GM18861 (cell line): ENCODE data around the gene GPS2.

Experiments used
- ATAC-seq: cut with Tn5 transposase; IDR thresholded peaks from one replicate; pipeline ENCODE4 v1.9.1; 2021; ENCODE audit not compliant: unreplicated experiment

The GPS2 gene, protein sequence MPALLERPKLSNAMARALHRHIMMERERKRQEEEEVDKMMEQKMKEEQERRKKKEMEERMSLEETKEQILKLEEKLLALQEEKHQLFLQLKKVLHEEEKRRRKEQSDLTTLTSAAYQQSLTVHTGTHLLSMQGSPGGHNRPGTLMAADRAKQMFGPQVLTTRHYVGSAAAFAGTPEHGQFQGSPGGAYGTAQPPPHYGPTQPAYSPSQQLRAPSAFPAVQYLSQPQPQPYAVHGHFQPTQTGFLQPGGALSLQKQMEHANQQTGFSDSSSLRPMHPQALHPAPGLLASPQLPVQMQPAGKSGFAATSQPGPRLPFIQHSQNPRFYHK

DNA sequence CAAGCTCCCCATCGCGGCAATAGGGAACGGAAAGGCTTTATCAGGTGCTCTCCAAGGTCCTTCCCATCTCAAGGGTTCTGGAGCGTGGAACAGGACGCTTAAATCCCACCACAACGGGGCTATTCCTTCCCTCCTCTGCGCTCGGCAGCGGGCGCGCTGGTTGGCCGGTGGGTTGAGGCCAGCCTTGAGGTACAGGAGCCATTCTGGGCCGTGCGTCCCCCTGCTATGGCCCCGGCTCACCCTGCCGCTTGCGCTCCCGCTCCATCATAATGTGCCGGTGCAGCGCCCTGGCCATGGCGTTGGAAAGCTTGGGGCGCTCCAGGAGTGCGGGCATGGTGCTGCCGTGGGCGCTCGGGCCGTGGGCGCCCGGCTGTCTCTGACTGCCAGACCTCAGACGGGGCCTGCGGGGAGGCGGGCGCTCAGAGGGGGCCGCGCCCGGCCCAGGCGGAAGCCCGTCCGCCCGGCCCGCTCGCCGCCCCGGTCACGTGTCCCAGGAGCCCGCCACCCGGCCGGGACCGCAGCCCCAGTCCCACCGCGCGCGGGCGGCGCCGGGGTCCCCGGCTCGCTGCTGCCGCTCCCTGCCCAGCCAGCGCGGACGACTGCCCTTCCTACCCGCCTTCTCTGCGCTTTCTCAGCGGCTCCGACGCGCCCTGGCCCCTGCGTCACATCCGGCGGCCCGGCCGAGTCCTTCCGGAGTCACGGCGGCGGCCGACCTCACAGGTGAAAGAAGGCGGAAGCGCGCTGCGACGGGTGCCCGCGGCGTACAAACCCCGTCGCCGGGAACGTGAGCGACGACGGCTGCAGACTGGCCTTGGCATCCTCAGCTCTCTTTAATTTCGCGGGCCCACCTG is at the start of gene GPS2:
Gene GPS2, minus strand, starts transcription at position 642 of the 851 bp plus-strand sequence. Its CDS starts 308 bp downstream, at position 334.
- peak; percentile 64 for ATAC-seq

DNA sequence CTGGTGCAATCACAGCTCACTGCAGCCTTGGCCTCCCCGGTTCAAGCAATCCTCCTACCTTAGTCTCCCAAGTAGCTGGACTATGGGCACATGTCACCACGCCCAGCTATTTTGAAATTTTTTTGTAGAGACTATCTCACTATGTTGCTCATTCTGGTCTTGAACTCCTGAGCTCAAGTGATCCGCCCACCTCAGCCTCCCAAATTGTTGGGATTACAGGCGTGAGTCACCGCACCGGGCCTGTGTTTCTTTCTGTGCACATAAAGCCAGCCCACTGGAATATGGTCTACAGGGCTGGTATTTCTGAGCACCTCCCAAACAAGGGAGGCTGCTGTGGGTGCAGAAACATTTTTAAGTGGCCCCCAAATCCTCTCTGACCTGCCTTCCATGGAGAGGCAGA is 48.2 kb upstream of the GPS2 start:
- no peak for ATAC-seq

DNA sequence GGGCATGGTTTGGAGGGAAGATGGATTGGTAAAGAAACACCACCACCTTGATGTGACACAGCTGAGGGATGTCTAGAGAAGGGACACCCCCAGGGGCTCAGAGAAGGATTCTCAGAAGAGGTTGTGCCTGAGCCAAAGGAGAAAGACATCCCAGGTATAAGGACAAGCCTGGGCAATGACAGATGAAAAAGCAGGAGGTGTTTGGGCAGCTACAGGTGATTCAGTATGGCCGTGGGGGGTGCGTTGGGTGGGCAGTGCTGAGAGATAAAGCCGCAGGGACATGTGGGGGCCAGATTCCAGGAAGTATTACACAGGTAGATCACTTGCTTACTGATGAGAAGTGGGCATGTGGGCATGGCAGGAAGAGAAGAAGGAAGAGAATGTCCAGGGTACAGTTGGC is 46.7 kb upstream of the GPS2 start:
- no peak for ATAC-seq

DNA sequence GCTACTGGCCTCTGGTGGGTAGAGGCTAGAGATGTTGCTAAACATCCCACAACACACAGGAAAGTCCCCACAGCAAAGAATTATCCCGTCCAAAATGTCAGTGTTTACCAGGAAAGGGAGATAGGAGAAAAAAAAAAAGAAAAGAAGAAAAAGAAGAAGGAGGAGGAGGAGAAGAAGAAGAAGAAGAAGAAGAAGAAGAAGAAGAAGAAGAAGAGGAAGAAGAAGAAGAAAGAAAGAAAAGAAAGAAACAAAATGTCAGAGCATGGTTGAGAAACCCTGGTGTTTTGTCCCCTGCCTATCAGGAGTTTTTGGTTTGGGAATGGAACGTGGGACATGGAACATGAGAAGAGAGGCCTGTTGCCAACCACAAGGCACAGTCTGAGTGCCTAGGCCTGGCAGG is 42.2 kb upstream of the GPS2 start:
- ATAC-seq, result no peak

DNA sequence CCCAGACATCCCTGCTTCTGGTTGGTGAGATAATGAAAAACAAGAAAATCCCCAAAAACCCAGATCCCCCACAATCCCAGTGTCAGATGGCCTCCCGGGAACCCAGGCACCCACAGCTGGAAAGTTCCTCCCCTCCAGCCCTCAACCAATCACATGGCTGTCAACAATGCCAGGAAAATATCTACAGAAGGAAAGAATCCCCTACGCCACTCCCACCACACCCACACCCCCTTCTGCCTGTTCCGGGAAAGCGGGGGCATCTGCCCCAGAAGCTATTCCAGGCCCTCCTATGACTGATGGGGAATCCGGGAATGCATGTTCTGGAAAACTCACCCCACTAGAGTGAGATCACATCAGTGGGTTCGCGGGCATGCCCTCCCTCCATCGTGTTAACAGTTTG is 41.6 kb upstream of the GPS2 start:
- no peak for ATAC-seq

DNA sequence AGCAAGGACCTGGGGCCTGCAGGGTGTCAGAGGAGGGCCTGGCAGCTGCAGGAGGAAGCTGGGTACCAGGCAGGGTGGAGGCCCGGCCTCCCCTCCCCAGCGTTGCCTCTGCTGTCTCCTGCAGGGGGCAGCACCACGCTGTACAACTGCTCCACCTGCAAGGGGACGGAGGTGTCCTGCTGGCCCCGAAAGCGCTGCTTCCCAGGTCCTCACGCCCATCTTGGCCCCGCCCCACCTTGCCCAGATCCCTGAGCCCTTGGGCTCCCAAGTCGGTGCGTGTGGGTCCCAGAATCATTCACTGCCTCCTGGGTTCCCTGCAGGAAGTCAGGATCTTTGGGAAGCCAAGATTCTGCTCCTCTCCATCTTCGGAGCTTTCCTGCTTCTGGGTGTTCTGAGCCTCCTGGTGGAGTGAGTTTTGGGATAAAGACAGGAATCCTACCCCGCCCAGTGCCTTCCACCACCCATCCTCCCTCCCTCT is 41.0 kb upstream of the GPS2 start:
- ATAC-seq, result no peak

DNA sequence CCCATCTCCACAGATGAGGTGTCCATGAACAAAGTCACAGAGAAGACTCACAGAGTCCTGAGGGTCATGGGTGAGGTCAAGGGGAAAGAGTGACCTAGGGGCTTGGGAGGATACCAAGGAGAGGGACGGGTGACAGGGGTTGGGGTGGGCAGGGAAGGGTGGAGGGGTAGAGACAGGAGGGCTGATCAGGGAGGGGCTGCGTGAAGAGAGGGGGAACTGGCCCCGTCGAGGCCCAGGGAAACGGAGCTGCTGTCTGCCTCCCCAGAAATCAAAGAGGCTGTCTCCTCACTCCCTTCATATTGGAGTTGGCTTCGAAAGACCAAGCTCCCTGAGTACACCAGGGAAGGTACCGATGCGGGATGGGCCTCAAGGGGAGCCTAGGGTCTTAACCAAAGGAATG is 40.4 kb upstream of the GPS2 start:
- ATAC-seq, result no peak

DNA sequence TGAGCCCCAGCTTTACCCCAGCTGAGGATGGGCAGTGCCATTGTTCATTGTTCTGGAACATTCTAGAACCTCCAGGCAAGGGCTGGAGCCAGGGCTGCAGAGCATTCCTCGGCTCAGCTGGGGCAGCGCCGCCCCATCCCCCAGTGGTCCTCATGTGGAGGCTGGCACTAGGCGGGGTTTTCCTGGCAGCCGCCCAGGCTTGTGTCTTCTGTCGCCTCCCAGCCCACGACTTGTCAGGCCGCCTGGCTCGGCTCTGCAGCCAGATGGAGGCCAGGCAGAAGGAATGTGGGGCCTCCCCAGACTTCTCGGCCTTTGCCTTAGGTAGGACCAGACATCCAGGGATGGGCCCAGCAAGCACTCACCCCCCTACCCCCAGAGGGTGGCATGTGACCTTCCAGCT is 39.9 kb upstream of the GPS2 start, which contains the start of gene TMEM95:
Gene TMEM95, plus strand, starts transcription at position 104 of the 400 bp plus-strand sequence. Its CDS starts 49 bp downstream, at position 153.
- no peak for ATAC-seq

DNA sequence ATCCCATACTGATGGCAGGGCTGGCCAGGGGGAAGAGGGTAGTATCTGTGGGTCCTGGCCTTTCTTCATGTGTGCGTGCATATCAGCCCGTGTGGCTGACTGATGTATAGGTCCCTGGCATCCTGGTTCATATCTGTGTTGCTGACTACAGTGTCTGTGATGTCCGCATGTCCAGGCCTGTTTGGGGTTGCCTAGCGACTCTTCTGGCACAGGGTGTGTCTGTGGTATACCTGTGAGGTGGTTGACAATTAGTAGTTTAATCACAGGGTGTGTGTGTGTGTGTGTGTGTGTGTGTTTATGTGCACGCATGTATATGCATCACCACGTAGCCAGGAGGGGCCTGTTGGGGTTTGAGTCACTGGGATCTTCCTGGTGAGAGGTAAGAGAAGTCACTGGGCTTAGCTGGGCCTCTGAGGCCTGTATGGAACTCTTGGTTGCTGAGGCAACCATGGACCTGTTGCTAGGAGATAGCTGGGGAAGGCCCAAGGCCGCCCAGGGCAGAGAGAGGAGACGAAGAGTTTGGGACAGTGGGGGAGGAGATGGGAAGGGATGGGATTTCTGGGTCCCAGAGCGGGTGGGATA is 39.2 kb upstream of the GPS2 start:
- no peak for ATAC-seq

DNA sequence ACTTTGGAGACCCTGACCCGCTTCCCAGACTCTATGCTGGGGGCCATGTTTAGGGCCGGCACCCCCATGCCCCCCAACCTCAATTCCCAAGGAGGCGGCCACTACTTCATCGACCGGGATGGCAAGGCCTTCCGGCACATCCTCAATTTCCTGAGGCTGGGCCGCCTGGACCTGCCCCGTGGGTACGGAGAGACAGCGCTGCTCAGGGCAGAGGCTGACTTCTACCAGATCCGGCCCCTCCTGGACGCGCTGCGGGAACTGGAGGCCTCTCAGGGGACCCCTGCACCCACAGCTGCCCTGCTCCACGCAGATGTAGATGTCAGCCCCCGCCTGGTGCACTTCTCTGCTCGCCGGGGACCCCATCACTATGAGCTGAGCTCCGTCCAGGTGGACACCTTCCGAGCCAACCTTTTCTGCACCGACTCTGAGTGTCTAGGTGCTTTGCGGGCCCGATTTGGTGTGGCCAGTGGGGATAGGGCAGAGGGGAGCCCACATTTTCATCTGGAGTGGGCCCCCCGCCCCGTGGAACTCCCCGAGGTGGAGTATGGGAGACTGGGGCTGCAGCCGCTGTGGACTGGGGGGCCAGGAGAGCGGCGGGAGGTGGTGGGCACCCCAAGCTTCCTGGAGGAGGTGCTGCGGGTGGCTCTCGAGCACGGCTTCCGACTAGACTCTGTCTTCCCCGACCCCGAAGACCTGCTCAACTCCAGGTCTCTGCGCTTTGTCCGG is 37.9 kb upstream of the GPS2 start:
- ATAC-seq, result no peak

DNA sequence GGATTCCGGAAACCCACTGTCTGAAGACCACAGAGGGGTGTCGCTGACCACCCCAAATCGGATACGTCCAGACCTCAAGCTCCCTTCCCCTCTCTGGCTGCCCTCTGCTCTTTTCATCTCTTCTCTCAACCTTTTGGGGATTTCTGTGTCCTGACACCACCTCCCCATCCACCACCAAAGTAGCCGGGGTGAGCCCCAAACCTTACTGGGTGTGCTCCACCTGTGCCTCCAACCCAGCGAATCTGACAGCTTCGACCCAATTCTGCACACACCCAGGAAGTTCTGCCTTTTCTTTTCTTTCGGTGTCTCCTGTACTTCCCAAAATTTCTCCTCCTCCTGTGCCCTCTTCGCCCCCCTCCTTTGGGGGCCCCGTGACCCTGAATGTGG is 37.3 kb upstream of the GPS2 start:
- ATAC-seq, result no peak

DNA sequence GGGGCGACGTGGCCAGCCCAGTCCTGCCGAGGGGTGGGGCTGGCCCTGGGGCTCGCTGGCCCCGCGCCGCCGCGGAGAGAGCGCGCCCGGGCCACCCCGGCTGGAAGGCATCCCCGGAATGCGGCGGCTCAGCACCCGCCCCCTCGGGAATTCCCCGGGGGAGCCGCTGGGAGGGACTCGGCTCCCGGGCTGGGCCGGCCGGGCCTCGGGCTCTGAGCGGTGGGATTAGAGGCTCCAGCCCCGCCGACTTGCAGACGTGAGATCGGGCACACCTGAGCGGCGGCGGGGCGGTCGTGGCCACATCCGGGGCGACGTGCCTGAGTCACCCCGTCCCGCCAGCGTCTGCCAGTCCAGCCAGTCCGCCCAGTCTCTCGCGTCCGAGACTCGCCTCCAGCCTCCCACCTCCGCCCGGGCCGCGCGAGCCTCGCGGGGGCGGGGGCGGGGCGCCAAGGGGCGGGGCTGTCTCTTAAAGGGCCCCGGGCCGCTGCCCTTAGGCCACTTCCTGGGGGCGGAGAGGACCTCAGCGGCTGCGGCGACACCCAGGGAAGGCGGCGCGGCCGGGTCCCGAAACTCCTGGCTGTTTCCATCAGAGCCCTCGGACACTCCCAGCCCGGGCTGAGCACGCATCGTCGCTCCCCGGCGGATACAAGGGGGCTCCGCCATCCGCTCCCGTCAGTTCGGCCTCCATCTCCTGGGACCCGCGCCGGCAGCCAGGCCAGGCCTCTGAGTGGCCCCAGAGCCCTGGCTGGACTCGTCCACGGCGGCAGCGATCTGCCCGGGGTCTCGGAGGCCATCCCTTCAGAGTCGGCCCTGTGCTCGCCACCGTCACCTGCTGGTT is 36.7 kb upstream of the GPS2 start, which contains the start of gene KCTD11:
Gene KCTD11, plus strand, starts transcription at position 498 of the 838 bp plus-strand sequence.
- peak; percentile 58 for ATAC-seq

DNA sequence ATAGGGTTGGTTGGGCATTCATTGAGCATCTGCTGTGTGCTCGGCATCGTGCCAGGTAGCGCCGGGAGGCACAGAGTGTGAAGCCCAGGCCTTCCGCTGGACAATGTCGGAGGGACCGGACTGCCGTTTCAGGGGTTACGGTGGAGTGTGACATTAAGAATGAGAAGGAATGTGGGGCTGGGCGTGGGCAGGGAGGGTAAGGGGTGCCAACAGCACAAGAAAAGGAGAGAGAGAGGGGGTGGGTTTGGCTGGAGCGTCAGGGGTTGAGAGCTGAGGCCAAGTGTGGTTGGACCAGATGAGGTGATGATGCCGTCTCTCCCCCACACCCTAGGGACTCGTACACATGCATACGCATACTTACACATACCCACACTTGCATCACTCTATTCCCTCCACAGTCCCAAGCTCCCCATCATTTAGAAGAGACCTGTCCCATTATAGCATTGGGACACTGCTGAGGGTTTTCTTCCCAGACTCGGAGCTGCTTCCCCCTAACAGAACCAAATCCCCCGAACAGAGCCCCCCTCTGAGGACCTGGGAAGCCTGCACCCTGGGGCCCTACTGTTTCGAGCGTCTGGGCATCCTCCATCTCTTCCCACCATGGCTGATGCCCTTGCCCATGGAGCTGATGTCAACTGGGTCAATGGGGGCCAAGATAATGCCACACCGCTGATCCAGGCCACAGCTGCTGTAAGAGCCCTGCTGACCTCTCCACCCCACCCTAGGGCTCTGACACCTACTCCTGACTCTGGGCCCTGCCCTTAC is 33.5 kb upstream of the GPS2 start:
- ATAC-seq, result no peak

DNA sequence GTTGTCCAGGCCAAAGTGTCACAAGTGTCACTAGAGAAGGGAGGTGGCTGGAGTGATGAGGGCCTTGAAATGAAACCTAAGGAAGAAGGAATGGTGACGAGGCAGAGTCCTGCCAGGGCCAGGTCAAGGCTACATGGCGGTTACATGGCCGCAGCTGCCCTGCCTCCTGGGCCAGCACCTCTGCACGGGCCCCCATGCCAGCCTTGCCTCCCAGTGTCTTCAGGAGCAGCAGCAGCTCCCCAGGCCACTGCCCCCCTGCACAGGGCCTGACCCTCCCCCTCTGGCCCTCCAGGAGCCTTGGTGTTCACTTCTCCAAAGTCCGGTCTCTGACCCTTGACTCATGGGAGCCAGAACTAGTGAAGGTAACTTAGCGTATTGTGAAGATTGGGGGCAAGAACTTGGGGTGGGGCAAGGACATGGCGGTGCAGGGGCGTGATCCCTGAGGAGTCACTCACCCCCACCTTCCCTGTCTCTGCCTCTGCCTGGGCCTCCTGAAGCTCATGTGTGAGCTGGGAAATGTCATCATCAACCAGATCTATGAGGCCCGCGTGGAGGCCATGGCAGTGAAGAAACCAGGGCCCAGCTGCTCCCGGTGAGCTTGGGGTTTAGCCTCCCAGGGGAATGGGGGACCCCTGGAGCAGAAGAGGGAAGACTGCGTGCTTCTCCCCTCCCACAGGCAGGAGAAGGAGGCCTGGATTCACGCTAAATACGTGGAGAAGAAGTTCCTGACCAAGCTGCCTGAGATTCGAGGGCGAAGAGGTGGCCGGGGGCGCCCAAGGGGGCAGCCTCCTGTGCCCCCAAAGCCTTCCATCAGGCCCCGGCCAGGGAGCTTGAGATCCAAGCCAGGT is 32.7 kb upstream of the GPS2 start:
- no peak for ATAC-seq

DNA sequence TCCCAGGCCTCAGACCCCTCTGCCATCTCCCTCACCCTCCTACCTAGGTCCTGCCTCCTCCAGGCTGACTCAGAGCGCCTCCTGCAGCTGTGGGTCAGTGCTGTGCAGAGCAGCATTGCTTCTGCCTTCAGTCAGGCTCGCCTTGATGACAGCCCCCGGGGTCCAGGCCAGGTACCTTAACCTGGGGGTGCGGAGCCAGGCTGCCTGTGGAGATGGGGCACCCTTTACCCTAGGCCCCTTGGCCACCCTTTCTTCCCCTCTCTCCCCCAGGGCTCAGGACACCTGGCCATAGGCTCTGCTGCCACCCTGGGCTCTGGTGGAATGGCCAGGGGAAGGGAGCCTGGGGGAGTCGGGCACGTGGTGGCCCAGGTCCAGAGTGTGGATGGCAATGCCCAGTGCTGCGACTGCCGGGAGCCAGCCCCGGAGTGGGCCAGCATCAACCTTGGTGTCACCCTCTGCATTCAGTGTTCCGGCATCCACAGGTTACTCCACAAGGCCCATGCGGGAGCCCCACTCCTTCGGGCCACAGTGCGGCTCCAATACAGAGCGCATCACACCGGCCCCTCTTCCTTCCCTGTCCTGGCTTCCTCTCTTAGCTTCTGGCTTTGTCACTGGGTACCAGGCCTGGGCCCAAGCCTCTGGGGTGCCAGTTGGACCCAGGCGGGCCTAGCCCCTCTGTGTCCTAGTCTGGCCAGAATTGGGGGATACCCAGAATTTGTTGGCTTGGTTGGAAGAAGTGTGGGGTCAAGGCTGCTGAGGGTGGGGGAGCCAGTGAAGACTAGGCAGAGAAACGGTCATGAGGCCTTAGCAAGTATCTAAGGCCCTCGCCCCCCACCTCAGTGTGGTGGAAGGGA is 31.8 kb upstream of the GPS2 start:
- no peak for ATAC-seq

DNA sequence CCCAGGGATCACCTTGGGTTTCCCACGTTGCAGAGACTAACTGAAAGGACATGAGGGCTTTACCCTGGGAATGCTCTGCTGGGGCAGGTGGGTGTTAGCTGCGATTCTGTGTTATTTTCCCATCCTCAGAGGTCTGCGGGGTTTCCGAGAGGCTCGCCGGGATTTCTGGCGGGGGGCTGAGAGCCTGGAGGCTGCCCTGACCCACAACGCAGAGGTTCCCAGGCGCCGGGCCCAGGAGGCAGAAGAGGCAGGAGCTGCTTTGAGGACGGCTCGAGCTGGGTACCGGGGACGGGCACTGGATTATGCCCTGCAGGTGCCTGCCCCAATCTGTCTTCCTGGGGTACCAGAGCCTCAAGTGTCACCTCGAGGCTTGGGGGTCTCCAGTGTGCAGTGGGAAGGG is 28.1 kb upstream of the GPS2 start:
- no peak for ATAC-seq

DNA sequence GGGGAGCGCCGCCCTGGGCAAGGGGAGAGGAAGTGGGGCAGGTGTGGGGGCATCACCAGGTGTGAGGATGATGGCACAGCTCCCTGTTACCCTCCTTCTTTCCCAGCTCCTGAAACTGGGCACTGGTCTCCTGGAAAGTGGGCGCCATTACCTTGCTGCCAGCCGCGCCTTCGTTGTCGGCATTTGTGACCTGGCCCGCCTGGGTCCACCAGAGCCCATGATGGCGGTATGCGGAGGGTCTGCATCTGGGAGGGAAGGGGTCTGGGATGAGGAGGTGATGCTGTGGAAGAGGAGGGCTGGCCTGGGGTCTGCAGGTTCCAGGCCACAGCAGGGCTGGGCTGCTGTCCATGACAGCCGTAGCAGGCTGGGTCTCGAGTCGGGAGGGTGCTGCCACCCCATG is 26.7 kb upstream of the GPS2 start:
- ATAC-seq, result no peak

DNA sequence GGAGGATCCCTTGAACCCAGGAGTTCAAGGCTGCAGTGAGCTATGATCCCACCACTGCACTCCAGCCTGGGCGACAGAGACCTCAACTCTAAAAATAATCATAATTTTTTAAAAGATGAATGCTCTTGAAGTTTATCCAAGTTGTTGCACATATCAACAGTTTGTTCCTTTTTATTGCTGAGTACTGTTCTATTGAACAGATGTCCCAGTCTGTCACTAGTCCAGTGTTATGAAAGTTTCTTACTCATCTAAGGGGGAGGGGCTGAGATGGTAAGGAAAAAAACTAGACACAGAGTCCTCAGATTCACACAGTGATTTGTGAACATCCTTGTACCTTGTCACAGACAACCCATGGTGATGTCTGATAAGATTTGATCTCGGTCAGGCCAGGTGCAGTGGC is 25.0 kb upstream of the GPS2 start:
- no peak for ATAC-seq
